Measurements from ENCODE around the gene LYPD4.

DNA sequence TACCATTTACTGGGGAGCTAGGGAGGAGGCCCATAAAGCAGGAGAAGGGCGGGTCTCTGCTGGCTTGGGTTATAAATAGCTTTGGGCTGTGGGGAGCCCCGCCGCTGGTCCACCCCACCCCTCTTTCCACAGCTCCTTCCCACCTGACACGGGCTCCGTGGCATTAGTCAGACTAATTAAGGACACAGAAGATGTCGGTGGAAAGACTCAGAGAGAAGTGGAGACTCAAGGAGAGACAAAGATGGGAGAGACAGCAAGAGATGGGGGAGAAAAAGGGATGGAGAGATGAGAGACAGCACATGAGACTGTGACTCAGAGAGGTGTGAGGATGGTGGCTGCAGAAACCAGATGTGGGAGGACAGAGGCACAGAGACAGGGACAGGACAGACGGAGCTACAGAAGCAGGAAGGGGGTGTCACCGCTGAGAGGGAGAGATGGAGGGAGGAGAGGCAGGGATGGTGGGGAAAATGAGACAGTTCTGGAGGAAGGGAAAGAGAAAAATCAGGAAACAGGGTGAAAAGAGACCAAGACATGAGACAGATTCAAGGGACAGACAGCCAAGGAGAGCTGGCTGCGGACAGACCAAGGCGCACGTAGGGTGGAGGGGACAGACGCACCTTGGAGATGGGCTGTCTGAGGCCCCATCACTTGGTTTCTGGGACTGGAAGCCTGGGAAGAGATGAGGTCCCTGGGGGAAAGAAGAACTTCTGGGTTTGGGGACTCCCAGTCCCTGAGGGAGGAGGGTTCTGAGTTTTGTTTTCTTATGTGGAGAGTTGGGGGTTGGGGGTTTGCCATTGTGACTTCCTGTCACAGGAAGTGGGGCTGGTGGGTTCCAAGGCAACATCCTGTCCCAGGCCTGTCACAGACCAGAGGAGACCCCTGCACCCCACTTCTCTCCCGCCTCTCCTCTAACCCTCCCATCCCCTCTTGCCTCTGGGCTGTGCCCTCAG, 42.6 kb upstream of the LYPD4 start:
- TF ChIP-seq, protein P1, sequence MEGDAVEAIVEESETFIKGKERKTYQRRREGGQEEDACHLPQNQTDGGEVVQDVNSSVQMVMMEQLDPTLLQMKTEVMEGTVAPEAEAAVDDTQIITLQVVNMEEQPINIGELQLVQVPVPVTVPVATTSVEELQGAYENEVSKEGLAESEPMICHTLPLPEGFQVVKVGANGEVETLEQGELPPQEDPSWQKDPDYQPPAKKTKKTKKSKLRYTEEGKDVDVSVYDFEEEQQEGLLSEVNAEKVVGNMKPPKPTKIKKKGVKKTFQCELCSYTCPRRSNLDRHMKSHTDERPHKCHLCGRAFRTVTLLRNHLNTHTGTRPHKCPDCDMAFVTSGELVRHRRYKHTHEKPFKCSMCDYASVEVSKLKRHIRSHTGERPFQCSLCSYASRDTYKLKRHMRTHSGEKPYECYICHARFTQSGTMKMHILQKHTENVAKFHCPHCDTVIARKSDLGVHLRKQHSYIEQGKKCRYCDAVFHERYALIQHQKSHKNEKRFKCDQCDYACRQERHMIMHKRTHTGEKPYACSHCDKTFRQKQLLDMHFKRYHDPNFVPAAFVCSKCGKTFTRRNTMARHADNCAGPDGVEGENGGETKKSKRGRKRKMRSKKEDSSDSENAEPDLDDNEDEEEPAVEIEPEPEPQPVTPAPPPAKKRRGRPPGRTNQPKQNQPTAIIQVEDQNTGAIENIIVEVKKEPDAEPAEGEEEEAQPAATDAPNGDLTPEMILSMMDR (IDR thresholded peaks at IDR 0.05) = no peak
- TF ChIP-seq POLR2A (IDR thresholded peaks at IDR 0.05) = no peak
- no peak for TF ChIP-seq EP300 (IDR thresholded peaks at IDR 0.05)
